SH-SY5Y (cell line): Measurements from ENCODE around the gene DNAH1.

Source experiments
- GATA2 ChIP-seq: IDR thresholded peaks from 2 replicates; pipeline ENCODE4 v1.6.1; 2011; ENCODE audit warnings: mild to moderate bottlenecking, low read depth, low read length
- GATA3 ChIP-seq: IDR thresholded peaks from 2 replicates; pipeline ENCODE4 v1.6.1; 2011; ENCODE audit warnings: low read depth, mild to moderate bottlenecking, low read length, moderate library complexity

DNA sequence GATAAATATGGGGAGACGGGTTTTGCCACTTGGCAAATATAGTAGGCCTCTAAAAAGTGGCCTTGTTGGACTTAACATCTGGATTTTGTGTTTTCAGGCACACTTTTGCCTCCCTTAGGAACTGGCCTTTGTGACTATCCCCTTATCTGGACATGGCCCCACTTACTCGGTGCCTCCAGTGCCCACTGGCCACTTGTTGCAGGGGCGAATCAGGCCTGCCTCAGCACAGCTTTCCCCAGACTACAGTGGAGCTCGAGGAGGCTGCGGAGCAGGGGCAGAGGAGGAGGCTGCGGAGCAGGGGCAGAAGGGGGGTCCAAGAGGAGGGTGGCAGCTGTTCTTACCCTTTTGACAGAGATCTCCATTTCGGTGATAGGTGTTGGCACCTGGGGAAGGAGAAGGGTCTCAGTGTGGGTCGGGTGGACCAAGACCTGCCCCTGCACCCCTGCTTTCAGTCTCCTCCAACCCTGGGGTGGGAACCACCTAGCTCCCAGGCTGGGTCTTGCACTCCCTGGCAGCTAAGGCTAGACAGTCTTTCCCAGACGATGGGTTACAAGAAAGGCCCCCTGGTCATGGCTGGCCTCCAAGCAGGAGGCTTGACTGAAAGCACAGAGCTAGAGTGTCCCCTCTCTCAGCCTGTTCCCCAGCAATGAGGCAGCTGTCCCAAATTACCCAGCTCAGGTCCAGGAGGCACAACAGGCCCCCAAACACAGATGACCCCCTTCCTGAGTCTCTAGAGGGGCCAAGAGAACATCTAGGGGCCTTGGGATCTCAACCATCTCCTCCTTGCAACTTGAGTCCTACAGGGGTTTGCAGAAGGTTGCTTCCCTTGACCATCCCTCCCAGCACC lies 122.7 kb downstream of the DNAH1 start:
- TF ChIP-seq GATA2 = no peak
- TF ChIP-seq GATA3 = no peak
